ENCODE measurements around the gene SFTPB.
"Not testable (repeated sequence)": the region's sequence is repeated elsewhere in the genome, so short reads cannot be mapped to it uniquely, and the experiment has no call there.

The SFTPB gene

DNA sequence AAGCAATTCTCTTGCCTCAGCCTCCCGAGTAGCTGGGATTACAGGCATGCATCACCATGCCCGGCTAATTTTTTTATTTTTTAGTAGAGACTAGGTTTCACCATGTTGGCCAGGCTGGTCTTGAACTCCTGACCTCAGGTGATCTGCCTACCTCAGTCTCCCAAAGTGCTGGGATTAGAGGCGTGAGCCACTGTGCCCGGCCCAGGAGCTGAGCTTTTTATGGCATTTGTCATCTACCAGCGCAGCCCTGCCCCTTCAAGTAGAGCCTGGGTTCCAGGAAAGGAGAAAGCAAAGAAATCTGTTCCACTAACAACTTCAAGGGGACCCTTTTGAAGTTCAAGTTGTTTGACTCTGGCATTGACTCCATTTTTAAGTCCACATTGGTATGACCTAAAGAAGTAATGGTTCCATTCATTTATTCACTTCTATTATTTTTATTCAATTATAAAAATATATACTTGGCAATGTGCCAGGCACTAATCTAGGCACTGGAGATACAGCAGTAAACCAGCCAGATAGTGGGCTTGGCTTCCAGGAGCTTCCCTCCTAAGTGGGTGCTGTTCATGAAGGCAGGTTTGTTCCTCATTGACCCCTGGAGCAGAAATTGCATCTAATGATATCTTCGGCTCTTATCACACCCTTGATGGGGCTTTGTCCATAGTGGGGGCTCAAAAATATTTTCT is 8.0 kb upstream of the SFTPB start:
- no peak overlapping the region for H3K27ac ChIP-seq
- TF ChIP-seq ZFX (IDR thresholded peaks at IDR 0.05; ENCODE audit: borderline replicate concordance) = no peak
- TF ChIP-seq, protein P1, sequence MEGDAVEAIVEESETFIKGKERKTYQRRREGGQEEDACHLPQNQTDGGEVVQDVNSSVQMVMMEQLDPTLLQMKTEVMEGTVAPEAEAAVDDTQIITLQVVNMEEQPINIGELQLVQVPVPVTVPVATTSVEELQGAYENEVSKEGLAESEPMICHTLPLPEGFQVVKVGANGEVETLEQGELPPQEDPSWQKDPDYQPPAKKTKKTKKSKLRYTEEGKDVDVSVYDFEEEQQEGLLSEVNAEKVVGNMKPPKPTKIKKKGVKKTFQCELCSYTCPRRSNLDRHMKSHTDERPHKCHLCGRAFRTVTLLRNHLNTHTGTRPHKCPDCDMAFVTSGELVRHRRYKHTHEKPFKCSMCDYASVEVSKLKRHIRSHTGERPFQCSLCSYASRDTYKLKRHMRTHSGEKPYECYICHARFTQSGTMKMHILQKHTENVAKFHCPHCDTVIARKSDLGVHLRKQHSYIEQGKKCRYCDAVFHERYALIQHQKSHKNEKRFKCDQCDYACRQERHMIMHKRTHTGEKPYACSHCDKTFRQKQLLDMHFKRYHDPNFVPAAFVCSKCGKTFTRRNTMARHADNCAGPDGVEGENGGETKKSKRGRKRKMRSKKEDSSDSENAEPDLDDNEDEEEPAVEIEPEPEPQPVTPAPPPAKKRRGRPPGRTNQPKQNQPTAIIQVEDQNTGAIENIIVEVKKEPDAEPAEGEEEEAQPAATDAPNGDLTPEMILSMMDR (IDR thresholded peaks at IDR 0.05) = no peak

DNA sequence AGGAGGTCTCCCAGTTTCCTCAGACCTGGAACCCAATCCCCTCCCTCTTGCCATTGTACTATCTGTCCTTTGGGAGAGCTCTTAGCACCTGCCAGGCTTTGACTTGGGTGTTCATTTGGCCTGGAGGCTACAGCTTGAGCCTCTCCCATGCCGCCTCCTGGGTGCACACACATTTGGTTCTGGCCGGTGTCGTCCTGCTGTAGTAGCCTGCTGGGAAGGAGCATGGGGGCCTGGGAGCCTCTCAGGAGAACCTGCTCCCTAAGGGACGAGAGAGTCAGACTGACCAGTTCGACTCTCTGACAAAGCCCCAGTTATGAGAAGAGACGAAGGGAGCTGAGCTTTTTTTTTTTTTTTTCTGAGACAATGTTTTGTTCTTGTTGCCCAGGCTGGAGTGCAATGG is 7.4 kb upstream of the SFTPB start:
- TF ChIP-seq, protein P1 (IDR thresholded peaks at IDR 0.05) = no peak
- no peak for TF ChIP-seq ZFX (IDR thresholded peaks at IDR 0.05; ENCODE audit: borderline replicate concordance)
- H3K27ac ChIP-seq = no peak overlapping the region

DNA sequence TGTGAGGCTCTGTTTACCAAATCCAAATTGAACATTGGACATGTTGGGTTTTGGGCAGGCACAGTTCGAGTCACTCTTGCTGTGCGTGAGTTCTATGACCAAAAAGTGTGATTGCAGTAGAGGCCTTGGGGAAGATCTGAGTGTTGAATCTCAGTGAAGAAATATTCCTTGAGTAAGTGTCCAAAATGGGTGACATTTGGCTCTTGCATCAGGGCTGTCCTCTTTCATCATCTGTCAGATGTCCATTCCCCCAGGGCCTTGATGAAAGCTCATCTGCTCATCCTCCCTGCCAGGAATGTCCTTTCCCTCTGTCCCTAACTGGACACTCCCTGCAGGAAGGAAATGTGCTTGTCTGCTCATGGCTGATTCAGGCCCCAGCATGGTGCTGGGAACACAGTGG is 6.4 kb upstream of the SFTPB start:
- no peak overlapping the region for H3K27ac ChIP-seq
- TF ChIP-seq, protein P1 (IDR thresholded peaks at IDR 0.05) = no peak
- no peak for TF ChIP-seq ZFX (IDR thresholded peaks at IDR 0.05; ENCODE audit: borderline replicate concordance)

DNA sequence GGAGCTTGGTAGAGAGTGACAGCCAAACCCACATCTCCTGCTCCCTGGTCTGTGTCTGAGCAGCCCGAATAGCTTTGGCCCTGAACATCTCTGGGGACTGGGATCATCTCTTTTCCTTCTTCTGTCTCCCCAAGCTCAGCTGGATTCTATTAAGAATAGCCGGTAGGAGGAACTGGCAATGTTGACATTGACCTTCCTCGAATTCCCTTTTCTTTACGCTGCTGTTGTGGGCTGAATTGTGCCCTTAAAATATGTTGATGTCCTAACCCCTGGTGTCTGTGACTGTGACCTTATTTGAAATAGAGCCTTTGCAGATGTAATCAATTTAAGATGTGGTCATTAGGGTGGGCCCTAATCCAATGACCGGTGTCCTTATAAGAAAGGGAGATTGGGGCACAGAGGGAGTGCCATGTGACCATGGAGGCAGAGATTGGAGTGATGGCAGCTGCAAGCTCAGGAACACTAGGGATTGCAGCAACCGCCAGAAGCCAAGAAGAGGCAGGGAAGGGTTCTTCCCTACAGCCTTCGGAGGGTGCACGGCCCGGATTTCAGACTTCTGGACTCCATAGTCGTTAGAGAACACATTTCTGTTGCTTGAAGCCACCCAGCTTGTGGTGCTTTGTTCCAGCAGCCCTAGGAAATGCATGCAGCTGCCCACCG is 5.8 kb upstream of the SFTPB start:
- no peak overlapping the region for H3K27ac ChIP-seq
- TF ChIP-seq, protein P1 (IDR thresholded peaks at IDR 0.05) = no peak
- no peak for TF ChIP-seq ZFX (IDR thresholded peaks at IDR 0.05; ENCODE audit: borderline replicate concordance)

DNA sequence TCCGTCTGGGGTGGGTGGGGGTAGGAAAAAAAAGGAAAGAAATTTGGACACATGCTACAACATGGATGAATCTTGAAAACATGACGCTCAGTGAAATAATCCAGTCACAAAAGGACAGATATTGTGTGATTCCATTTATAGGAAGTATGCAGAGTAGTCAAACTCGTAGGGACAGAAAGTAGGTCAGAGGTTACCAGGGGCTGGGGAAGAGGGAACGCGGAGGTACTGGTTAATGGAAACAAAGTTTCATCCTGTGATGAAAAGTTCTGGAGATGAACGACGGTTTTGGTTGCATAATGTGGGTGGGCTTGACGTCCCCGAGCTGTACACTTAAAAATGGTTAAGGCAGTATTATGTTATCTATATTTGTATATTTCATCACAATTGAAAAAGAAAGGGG is 4.5 kb upstream of the SFTPB start:
- TF ChIP-seq, protein P1 (IDR thresholded peaks at IDR 0.05) = no peak
- no peak for TF ChIP-seq ZFX (IDR thresholded peaks at IDR 0.05; ENCODE audit: borderline replicate concordance)
- no peak overlapping the region for H3K27ac ChIP-seq

DNA sequence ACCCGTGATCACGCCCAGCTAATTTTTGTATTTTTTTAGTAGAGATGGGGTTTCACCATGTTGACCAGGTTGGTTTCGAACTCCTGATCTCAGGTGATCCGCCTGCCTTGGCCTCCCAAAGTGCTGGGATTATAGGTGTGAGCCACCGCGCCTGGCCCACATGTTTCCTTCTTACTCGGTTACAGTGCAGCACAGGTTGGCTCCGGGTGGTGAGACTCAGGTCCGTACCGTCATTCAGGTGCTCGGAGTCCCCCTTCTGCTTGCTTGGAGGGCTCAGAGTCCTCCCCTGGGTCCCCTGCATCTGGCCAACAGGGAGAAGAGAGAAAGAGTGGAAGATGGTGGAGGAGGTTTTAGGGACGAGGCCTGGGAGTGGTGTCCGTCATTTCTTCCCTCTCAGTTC is 2.4 kb upstream of the SFTPB start:
- not testable (repeated sequence) for H3K27ac ChIP-seq

DNA sequence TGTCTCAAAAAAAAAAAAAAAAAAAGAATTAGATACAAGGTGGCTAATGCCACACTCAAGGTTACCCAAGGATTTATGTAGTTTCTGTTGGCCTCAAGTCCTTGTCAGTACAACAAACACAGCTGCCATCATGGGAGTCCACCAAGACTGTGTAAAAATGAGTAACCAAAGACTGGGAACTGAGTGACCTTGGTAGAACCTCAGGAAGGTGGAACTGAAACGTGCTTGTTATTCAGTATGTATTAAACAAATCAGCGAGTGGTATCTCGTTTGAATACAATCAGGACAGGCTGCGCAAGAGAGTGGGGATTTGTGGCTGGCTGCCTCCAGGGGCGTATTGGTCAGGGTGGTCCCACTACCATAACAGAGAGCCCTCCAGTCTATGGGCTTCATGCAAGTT is 1.6 kb upstream of the SFTPB start:
- TF ChIP-seq ZFX (IDR thresholded peaks at IDR 0.05; ENCODE audit: borderline replicate concordance) = no peak
- TF ChIP-seq, protein P1 (IDR thresholded peaks at IDR 0.05) = no peak
- H3K27ac ChIP-seq = no peak overlapping the region

DNA sequence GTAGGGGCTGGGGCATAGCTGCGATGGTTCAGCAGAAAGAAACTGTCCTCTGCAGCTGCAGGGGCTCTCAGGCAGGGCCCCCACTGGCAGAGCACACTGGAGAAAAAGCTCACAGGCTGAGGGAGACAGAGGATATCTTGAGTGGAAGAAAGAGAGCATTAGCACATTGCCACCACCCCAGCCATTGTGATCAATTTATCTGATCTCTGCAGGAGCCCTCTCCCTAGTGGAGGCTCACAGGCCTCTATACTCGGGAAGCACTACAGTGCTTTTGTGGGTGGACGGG is 801 bp upstream of the SFTPB start:
- TF ChIP-seq, protein P1 (IDR thresholded peaks at IDR 0.05) = no peak
- TF ChIP-seq ZFX (IDR thresholded peaks at IDR 0.05; ENCODE audit: borderline replicate concordance) = no peak
- no peak overlapping the region for H3K27ac ChIP-seq
